Fibroblast of pulmonary artery (primary cell): Measurements from ENCODE around the gene RABGAP1.
"Not testable (repeated sequence)": the region's sequence is repeated elsewhere in the genome, so short reads cannot be mapped to it uniquely, and the experiment has no call there.

Experiments
- DNase-seq: peaks from one replicate; pipeline ENCODE4 v3.0.0-alpha.2; 2010; ENCODE audit warnings: low read depth
- H3K4me3 ChIP-seq: replicated peaks from 2 replicates; pipeline ENCODE4 v1.5.1; 2011; ENCODE audit warnings: low read depth, mild to moderate bottlenecking, control low read depth, low read length, moderate library complexity
- CTCF ChIP-seq: IDR thresholded peaks from 2 replicates; pipeline ENCODE4 v1.5.1; 2011; ENCODE audit warnings: mild to moderate bottlenecking, control low read depth, low read length, inconsistent platforms; ENCODE audit errors: missing control alignments

RABGAP1 gene

GRCh38 chr9:122940749-122941581 lies at the start of gene RABGAP1:
Gene RABGAP1 (plus strand): TSS chr9:122941020. CDS start chr9:122957060, 16,040 bp downstream.
- DNase-seq = peak; percentile 98
- H3K4me3 ChIP-seq = peak within 1 kb of the TSS; percentile 94
- TF ChIP-seq CTCF = no peak

DNA sequence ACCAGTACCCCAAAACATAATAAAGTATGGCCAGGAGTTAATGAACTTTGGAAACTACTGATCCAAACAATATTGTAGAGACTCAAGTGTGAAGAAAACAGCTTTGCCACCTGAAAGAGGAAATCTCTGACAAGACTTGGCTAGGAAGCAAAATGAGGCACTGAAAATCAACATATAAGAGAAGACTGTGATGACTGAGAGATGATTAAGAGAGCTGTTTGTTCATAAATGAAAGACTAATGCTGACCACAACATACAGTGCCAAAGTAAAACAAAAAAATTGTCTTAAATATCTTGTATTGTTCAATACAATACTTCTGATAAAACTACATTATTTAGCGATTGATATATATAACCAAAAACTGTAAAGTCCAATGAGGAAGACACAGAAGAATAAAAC lies 42.9 kb upstream of the RABGAP1 start:
- no peak for TF ChIP-seq CTCF
- DNase-seq = no peak
- H3K4me3 ChIP-seq = no peak overlapping the region

- TF ChIP-seq CTCF = no peak
- H3K4me3 ChIP-seq = peak overlapping the region; percentile 1
- DNase-seq = peak; percentile 17
Measured at GRCh38 chr9:122900791-122901190, 40.0 kb upstream of the RABGAP1 start.

- no peak for TF ChIP-seq CTCF
- peak; percentile 39 for DNase-seq
- H3K4me3 ChIP-seq = peak overlapping the region; percentile 89
Measured at GRCh38 chr9:122904466-122904822, 36.4 kb upstream of the RABGAP1 start.

DNA sequence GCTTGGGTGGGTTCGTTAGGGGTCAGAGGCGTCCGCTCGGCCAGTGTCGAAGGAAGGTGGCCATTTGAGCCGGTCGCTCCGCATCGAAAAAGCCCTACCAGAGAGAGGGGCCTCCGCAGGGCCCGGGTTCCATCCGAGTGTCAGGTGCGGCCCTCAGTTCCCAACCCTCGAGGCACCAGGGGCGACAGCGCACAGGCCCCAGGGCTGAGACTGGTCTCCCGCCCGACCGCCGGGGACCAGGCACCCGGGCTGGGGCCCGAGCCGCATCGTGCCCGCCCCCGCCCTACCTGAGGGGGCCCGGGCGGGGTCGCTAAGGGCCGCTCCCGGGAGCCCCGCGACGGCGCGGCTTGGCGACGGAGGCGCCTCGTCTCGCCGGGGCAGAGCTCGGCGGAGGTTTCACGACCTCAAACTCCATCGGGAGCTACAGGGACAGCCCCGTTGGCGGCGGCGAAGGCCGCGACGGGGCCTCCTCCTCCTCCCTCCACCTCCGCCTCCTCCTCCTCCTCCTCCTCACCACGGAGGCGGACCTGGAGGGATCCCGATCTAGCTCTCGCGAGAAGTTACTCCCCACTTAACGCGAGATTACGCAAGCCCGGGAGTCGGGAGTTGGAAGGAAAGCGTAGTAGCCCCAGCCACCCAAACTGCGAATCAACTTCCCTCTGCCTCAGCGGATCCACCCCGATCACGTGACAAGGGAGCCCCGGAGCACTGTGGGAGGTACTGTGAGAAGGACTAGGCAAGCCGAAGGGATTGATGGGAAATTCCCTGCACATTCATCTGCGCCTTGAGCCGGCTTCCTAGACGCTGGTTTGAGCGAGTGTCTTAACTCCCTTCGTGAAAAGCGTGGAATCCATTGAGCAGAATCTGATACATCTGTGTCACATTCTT lies 35.8 kb upstream of the RABGAP1 start, which contains the start of gene RC3H2:
Gene RC3H2 (minus strand): TSS at position 537 of the 888 bp plus-strand sequence. CDS start 7,850 bp downstream, outside the sequence.
- TF ChIP-seq CTCF = no peak
- H3K4me3 ChIP-seq = peak within 1 kb of the TSS; percentile 89
- peak; percentile 100 for DNase-seq

- H3K4me3 ChIP-seq, DNase-seq: not testable (repeated sequence)
Measured at GRCh38 chr9:122906122-122906521, 34.7 kb upstream of the RABGAP1 start.

- DNase-seq = no peak
- peak overlapping the region; percentile 89 for H3K4me3 ChIP-seq
- no peak for TF ChIP-seq CTCF
Measured at GRCh38 chr9:122912671-122912963, 28.2 kb upstream of the RABGAP1 start.
